ENCODE results near the gene RTF2. TPM values are rescaled to one million over a fixed set of nuclear protein-coding genes. Genes with fewer than 3 reads are reported as not detected.

The RTF2 gene
- total and polyA plus RNA-seq, 2 of the 13 experiments (the other 11 are each of a cell fraction or from before 2014, with no cell fraction given): 81.8 to 142 TPM

DNA sequence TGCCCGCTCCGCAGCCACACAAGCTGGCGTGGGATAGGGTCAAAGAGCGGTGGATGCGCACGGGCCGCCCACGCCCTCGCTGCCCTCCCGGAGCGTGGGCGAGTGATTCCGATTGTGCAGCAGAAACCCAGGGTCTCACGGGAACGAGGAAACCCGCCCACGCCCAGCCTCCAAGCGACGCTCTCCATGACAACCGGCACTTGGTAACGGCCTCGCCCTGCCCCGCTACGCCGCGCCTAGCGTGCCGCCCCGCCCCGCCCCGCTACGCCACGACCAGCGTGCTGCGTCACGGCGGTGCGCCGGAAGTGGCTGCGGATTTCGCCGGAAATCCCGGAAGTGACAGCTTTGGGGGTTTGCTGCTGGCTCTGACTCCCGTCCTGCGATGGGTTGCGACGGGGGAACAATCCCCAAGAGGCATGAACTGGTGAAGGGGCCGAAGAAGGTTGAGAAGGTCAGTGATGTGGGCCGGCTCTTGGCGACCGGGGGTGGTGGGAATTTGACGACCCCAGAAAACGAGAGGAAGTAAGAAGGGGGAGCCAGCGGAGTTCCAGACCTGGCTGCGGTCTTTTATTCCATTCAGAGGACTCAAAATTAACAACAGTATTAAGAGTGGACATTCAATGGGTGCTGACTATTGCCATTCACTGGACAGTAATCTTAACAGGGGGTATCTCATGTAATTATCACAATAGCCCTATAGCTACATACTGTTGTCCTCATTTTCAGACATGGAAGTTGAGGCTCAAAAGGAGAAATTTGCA is at the start of gene RTF2 (continued):
- TF ChIP-seq, protein P1, sequence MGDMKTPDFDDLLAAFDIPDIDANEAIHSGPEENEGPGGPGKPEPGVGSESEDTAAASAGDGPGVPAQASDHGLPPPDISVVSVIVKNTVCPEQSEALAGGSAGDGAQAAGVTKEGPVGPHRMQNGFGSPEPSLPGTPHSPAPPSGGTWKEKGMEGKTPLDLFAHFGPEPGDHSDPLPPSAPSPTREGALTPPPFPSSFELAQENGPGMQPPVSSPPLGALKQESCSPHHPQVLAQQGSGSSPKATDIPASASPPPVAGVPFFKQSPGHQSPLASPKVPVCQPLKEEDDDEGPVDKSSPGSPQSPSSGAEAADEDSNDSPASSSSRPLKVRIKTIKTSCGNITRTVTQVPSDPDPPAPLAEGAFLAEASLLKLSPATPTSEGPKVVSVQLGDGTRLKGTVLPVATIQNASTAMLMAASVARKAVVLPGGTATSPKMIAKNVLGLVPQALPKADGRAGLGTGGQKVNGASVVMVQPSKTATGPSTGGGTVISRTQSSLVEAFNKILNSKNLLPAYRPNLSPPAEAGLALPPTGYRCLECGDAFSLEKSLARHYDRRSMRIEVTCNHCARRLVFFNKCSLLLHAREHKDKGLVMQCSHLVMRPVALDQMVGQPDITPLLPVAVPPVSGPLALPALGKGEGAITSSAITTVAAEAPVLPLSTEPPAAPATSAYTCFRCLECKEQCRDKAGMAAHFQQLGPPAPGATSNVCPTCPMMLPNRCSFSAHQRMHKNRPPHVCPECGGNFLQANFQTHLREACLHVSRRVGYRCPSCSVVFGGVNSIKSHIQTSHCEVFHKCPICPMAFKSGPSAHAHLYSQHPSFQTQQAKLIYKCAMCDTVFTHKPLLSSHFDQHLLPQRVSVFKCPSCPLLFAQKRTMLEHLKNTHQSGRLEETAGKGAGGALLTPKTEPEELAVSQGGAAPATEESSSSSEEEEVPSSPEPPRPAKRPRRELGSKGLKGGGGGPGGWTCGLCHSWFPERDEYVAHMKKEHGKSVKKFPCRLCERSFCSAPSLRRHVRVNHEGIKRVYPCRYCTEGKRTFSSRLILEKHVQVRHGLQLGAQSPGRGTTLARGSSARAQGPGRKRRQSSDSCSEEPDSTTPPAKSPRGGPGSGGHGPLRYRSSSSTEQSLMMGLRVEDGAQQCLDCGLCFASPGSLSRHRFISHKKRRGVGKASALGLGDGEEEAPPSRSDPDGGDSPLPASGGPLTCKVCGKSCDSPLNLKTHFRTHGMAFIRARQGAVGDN (CRISPR knock-in tag; IDR thresholded peaks at IDR 0.05): peak; percentile 95
- TF ChIP-seq NKX3-1 (CRISPR knock-in tag; IDR thresholded peaks at IDR 0.05): peak; percentile 75; the same call in 1 of the 2 replicates
- TF ChIP-seq, protein P2, sequence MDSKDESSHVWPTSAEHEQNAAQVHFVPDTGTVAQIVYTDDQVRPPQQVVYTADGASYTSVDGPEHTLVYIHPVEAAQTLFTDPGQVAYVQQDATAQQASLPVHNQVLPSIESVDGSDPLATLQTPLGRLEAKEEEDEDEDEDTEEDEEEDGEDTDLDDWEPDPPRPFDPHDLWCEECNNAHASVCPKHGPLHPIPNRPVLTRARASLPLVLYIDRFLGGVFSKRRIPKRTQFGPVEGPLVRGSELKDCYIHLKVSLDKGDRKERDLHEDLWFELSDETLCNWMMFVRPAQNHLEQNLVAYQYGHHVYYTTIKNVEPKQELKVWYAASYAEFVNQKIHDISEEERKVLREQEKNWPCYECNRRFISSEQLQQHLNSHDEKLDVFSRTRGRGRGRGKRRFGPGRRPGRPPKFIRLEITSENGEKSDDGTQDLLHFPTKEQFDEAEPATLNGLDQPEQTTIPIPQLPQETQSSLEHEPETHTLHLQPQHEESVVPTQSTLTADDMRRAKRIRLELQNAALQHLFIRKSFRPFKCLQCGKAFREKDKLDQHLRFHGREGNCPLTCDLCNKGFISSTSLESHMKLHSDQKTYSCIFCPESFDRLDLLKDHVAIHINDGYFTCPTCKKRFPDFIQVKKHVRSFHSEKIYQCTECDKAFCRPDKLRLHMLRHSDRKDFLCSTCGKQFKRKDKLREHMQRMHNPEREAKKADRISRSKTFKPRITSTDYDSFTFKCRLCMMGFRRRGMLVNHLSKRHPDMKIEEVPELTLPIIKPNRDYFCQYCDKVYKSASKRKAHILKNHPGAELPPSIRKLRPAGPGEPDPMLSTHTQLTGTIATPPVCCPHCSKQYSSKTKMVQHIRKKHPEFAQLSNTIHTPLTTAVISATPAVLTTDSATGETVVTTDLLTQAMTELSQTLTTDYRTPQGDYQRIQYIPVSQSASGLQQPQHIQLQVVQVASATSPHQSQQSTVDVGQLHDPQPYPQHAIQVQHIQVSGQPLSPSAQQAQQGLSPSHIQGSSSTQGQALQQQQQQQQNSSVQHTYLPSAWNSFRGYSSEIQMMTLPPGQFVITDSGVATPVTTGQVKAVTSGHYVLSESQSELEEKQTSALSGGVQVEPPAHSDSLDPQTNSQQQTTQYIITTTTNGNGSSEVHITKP (CRISPR knock-in tag; IDR thresholded peaks at IDR 0.05; ENCODE audit: low read depth): peak; percentile 51; the same call in 1 of the 2 replicates
- TF ChIP-seq ZNF749 (CRISPR knock-in tag; IDR thresholded peaks at IDR 0.05; ENCODE audit: borderline replicate concordance): peak; percentile 76; the same call in 1 of the 2 replicates
- TF ChIP-seq SIX4 (CRISPR knock-in tag; IDR thresholded peaks at IDR 0.05): peak; percentile 84; the same call in 1 of the 2 replicates
- TF ChIP-seq, protein P3, sequence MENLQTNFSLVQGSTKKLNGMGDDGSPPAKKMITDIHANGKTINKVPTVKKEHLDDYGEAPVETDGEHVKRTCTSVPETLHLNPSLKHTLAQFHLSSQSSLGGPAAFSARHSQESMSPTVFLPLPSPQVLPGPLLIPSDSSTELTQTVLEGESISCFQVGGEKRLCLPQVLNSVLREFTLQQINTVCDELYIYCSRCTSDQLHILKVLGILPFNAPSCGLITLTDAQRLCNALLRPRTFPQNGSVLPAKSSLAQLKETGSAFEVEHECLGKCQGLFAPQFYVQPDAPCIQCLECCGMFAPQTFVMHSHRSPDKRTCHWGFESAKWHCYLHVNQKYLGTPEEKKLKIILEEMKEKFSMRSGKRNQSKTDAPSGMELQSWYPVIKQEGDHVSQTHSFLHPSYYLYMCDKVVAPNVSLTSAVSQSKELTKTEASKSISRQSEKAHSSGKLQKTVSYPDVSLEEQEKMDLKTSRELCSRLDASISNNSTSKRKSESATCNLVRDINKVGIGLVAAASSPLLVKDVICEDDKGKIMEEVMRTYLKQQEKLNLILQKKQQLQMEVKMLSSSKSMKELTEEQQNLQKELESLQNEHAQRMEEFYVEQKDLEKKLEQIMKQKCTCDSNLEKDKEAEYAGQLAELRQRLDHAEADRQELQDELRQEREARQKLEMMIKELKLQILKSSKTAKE (CRISPR knock-in tag; IDR thresholded peaks at IDR 0.05; ENCODE audit: borderline replicate concordance): peak; percentile 82
- TF ChIP-seq, protein P4, sequence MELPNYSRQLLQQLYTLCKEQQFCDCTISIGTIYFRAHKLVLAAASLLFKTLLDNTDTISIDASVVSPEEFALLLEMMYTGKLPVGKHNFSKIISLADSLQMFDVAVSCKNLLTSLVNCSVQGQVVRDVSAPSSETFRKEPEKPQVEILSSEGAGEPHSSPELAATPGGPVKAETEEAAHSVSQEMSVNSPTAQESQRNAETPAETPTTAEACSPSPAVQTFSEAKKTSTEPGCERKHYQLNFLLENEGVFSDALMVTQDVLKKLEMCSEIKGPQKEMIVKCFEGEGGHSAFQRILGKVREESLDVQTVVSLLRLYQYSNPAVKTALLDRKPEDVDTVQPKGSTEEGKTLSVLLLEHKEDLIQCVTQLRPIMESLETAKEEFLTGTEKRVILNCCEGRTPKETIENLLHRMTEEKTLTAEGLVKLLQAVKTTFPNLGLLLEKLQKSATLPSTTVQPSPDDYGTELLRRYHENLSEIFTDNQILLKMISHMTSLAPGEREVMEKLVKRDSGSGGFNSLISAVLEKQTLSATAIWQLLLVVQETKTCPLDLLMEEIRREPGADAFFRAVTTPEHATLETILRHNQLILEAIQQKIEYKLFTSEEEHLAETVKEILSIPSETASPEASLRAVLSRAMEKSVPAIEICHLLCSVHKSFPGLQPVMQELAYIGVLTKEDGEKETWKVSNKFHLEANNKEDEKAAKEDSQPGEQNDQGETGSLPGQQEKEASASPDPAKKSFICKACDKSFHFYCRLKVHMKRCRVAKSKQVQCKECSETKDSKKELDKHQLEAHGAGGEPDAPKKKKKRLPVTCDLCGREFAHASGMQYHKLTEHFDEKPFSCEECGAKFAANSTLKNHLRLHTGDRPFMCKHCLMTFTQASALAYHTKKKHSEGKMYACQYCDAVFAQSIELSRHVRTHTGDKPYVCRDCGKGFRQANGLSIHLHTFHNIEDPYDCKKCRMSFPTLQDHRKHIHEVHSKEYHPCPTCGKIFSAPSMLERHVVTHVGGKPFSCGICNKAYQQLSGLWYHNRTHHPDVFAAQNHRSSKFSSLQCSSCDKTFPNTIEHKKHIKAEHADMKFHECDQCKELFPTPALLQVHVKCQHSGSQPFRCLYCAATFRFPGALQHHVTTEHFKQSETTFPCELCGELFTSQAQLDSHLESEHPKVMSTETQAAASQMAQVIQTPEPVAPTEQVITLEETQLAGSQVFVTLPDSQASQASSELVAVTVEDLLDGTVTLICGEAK (IDR thresholded peaks at IDR 0.05): peak; percentile 94
- TF ChIP-seq, protein P4 (CRISPR knock-in tag; IDR thresholded peaks at IDR 0.05): peak; percentile 90
